ENCODE data around the gene CREB5.

CREB5 gene

DNA sequence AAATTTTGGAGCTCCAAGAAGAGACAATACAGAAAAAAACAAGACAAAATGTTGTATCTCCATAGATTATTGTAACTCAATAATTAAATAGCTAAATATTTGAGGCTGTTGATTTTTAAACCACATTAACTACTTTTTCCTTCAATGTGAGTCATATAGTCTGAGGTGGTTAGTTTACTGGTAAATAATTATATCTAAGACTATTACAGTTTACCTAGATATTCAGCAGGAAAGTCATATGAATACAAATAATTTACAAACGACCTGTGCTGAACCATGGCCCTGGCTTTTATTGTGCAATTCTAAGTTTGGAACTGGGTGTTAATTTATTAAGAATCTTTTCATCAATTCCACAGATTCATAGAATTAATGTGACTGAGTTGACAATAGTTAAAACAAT is 22.2 kb downstream of the CREB5 start:
- DNase-seq (ENCODE audit: low read depth in 3 of 3, low spot score in 1 of 3), result no peak

- no peak for DNase-seq (ENCODE audit: low read depth in 3 of 3, low spot score in 1 of 3)
Measured at GRCh38 chr7:28435152-28435551, 22.8 kb downstream of the CREB5 start.

GRCh38 chr7:28435732-28436378 is 23.5 kb downstream of the CREB5 start:
- no peak for DNase-seq (ENCODE audit: low read depth in 3 of 3, low spot score in 1 of 3)

- DNase-seq (ENCODE audit: low read depth in 3 of 3, low spot score in 1 of 3), result no peak
Measured at GRCh38 chr7:28440055-28440601, 27.8 kb downstream of the CREB5 start.

DNA sequence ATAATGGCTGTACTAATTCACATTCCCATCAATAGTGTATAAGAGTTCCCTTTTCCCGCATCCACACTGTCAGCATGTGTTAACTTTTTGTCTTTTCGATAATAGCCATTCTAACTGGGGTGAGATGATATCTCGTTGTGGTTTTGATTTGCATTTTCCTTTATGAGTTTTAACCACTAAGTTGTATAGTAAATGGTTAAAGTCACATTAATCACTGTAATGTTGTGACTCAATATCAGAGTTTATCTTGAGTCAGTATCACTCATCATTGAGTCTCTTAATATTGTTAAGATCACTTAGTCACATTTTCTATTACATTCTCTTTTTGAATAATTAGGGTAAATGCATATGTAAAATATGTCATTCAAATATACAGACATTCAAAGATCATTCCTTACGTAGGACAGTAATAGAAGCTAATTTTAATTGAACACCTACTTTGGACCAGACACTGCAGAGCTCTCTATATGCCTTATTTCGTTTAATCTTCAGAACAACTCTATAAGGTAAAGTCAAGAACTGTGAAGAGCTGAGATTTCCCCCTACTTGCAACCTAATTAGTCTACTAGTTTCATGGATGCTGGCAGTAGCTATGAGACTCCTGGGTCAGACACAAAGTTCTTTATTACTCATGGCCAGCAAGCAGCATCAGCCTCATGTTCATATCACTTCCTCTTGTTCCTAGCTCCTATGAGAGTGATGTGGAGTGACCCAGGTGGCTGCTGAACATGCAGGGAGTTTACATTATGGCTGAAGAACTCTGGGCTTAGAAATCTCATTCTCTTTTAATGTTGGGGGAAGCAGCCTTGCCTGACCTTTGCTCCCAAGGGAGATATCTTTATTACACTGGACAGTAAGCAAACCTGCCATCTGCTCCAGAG is 30.5 kb downstream of the CREB5 start:
- no peak for DNase-seq (ENCODE audit: low read depth in 3 of 3, low spot score in 1 of 3)

DNA sequence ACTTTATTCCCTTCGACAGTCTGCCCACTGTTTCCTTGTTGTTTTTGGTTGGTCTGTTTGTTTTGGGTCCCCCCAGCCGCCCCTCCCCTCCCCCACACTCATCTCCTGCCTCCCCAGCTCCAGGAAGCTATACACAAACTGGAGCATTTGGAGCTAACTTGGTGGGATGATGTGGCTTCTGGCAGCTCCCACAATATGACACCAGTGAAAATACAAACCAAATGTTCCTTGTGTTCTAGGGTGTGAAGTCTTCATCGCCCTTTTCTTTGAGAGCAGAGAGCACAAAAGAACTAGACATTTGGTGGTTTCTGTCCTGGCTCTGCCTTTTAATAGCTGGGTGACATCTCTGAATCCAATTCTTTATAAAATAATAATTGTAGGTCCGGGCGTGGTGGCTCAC is 33.8 kb downstream of the CREB5 start:
- no peak for DNase-seq (ENCODE audit: low read depth in 3 of 3, low spot score in 1 of 3)

DNA sequence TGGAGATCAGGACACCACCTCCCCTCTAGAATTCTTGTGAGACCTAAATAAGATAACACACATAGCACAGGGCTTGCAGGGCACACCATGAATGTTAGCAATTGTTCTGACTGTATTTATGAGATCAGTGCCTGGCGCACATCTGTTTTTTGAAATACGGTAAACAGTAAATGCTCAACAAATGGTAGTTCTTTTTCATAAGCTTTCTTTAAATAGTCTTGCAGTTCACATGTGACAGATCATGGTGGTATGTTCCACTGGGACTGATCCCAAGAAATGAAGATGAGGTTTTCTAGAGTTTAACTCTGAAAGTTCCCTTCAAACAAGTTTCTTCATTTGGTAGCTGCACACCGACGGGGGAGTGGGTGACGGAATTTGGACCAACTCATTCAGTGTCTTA is 34.8 kb downstream of the CREB5 start:
- DNase-seq (ENCODE audit: low read depth in 3 of 3, low spot score in 1 of 3), result no peak

- no peak for DNase-seq (ENCODE audit: low read depth in 3 of 3, low spot score in 1 of 3)
Measured at GRCh38 chr7:28448708-28449107, 36.4 kb downstream of the CREB5 start.

GRCh38 chr7:28452681-28453080 is 40.4 kb downstream of the CREB5 start:
- no peak for DNase-seq (ENCODE audit: low read depth in 3 of 3, low spot score in 1 of 3)

DNA sequence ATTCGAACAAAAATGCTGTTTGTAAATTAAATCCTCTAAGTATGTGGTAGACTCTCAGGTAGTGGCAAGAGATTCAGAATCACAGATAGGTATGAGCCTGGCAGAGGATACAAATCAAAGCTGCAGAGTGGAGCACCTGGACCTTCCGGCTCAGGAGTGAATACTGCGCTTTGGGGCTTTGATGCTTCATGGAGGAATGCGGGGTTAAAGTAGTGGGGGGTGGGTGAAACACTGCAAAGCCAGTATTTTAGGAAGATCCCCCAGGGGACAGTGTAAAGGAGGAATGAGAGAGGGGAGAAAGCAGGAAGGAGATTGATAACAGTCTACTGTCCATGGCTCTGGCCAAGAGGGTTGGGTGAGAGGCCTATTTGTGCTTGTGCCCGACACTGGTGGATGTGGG is 43.2 kb downstream of the CREB5 start:
- no peak for DNase-seq (ENCODE audit: low read depth in 3 of 3, low spot score in 1 of 3)

GRCh38 chr7:28456044-28456443 is 43.7 kb downstream of the CREB5 start:
- no peak for DNase-seq (ENCODE audit: low read depth in 3 of 3, low spot score in 1 of 3)

GRCh38 chr7:28458732-28459131 is 46.4 kb downstream of the CREB5 start:
- no peak for DNase-seq (ENCODE audit: low read depth in 3 of 3, low spot score in 1 of 3)

DNA sequence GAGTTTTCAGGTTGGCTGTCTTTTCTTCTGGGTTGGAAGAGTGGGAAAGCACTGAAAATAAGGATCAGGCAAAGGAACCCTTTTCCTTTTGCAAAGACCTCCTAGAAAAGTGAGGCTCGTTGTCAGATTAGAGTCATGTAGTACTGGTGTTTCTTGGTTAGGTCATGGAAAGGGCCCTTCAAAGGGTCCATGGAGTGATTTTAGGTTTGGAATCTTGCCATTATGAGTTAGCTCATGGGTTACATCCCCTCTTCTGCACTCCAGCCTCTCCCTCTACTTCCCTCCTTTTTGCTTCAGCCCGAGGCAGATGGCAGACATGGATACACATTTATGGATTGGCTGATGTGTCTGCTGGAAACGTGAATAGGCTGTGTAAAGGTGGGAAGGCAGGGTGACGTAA is 47.0 kb downstream of the CREB5 start:
- no peak for DNase-seq (ENCODE audit: low read depth in 3 of 3, low spot score in 1 of 3)

DNA sequence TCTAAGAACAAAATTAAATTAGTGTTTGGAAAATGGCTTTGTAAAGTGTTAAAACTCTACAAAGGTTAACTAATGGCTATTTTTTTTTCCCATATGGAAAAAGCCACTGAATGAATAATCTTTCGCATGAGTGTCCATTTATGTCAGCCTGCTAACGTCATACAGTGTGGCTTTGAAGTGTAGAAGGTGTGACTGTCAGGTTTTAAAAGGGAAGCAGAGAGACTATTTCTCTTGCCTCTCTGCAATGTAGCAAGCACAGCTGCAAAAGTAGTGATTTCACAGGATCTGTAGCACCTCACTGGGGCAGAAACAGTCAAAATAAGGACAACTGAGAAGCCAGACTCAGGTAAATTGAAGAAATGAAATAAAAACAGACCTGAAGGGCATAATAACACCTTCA is 53.4 kb downstream of the CREB5 start:
- DNase-seq (ENCODE audit: low read depth in 3 of 3, low spot score in 1 of 3), result no peak

GRCh38 chr7:28466341-28466740 is 54.0 kb downstream of the CREB5 start:
- DNase-seq (ENCODE audit: low read depth in 3 of 3, low spot score in 1 of 3), result no peak

DNA sequence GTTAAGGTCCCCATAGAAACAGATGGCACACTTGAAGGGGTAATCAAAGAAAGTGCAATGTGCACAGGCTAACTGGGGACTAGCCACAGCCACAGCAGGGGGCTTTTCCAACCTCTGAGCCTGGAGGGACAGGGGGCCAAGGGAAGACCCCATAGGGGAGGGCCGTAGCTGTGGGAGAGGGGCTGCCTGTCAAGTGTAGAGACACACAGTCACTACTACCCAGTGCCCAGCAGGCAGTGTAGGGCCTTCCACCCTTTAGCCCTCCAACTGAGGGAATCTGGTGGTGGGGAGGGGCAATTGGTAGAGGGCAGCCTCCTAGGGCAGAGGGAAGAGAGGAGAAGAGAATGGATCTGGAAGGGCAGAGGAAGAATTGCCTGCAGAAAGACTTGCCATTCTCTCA is 54.6 kb downstream of the CREB5 start:
- DNase-seq (ENCODE audit: low read depth in 3 of 3, low spot score in 1 of 3), result no peak

DNA sequence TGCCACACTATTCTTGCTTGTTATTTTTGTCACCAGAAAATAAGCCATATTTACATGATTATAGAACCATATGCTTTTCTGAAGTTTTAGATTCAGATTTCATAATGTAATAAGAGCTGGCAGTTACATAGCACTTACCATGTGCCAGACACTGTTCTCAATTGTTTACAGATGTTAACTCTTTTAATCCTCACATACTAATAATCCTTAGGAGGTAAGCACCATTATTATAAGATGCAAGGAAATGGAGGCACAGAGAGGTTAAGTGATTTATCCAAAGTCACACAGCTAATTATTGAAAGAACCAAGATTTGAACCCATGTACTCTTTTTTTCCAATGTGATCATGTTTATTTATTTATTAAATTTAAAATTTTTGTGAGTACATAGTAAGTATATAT is 57.2 kb downstream of the CREB5 start:
- no peak for DNase-seq (ENCODE audit: low read depth in 3 of 3, low spot score in 1 of 3)

DNA sequence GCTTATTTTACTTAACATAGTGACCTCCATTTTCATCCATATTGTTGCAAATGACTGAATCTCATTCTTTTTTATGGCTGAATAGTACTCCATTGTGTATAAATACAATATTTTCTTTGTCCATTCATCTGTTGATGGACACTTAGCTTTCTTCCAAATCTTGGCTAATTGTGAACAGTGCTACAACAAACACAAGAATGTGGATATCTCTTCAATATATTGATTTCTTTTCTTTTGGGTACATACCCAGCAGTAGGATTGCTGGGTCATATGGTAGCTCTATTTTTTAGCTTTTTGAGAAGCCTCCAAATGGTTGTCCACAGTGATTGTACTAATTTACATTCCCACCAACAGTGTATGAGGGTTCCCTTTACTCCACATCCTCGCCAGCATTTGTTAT is 58.0 kb downstream of the CREB5 start:
- no peak for DNase-seq (ENCODE audit: low read depth in 3 of 3, low spot score in 1 of 3)

GRCh38 chr7:28472332-28472731 is 60.0 kb downstream of the CREB5 start:
- no peak for DNase-seq (ENCODE audit: low read depth in 3 of 3, low spot score in 1 of 3)

DNA sequence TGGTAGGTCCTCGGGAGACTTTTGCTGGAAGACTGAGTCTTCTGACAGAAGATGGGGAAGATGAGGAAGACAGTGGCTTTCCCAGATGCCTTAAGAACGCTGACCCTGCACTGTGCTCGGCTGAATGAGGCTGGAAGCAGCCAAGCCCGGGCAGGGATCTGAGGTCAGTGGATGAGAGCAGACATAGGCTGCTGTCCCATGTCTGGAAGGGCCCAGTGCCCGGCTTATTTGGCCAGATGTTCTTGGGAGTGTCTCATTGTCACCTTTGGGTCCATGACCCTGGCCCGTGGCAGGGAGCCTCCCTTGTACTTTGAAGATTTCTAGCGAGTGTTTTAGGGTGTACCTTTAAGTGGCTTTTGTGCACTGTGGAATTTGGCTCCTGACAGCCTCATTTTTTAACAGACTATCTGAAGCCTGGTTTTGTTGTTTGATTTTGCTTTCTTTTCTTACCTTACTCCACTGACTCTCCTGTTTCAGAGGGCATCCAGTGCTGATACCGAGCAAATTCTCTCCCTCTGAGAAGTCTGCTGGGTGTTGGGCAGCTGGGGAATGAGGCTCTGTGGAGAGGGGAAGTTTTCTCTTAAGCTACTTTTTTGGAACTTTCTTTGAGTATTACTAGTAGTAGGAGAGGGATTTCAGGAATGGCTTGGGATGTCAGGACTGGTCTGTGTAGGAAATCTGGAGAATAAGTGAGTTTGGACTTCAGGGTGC is 61.4 kb downstream of the CREB5 start:
- DNase-seq (ENCODE audit: low read depth in 3 of 3, low spot score in 1 of 3), result no peak

DNA sequence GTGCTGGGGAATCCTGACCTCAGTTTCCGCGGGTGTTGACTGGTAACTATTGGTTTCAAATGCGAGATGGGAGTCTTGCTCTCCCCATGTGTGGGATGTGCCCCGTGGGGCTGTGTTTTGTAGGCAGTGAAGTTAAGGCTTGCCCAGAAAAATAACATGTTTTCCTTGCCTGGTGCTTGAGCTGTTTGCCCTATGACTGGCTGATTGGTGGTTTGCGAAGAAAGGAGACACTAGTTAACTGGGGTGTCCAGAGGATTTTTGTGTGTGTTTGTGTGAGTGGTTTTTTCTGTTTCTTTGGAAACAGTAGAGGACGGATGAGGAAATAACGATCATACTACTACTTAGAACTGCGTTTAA is 61.9 kb downstream of the CREB5 start:
- DNase-seq (ENCODE audit: low read depth in 3 of 3, low spot score in 1 of 3), result no peak

GRCh38 chr7:28474640-28475039 is 62.3 kb downstream of the CREB5 start:
- DNase-seq (ENCODE audit: low read depth in 3 of 3, low spot score in 1 of 3), result no peak
